ENCODE results near the gene SUCNR1. TPM values are rescaled to one million over a fixed set of nuclear protein-coding genes. Genes with fewer than 3 reads are reported as not detected.
"Not testable (repeated sequence)": the region's sequence is repeated elsewhere in the genome, so short reads cannot be mapped to it uniquely, and the experiment has no call there.

Gene SUCNR1
- total and polyA plus RNA-seq, 2 of the 4 experiments (the other 2 are of a cell fraction) = not detected

- Histone ChIP-seq H3K9me1 (ENCODE audit: insufficient read depth, low read length) (peaks cover 3% of the 10 kb centered on the region; the same call in 1 of the 2 replicates), H3K4me2 (ENCODE audit: low read depth, low read length) (no peak overlapping the region), H2AFZ (replicated peaks; ENCODE audit: low read length, poor library complexity) (no peak overlapping the region), H3K79me1 (ENCODE audit: low read depth in 1 of 2, low read length in 2 of 2) (no peaks in the 10 kb centered on the region), H3K36me3 (ENCODE audit: control insufficient read depth, insufficient read depth, low read length) (no peaks in the 10 kb centered on the region), H3K9me3 (ENCODE audit: control insufficient read depth, insufficient read depth, low read length) (no peaks in the 10 kb centered on the region; the same call in 1 of the 2 replicates), H2AK9ac (replicated peaks; ENCODE audit: low read depth, low read length, poor library complexity) (no peak overlapping the region), H4K91ac (ENCODE audit: insufficient read depth, low read depth, low read length) (no peak overlapping the region), H3K56ac (ENCODE audit: extremely low read depth, insufficient read depth, low read length) (no peak overlapping the region), H3K9ac (ENCODE audit: low read depth, low read length) (no peak overlapping the region), H2BK15ac (ENCODE audit: low read depth, low read length) (no peak overlapping the region), H2BK5ac (ENCODE audit: low read depth, low read length, poor library complexity, severe bottlenecking) (no peak overlapping the region), H3K14ac (replicated peaks; ENCODE audit: low read depth, low read length) (no peak overlapping the region), H2AK5ac (ENCODE audit: low read depth, low read length) (no peak overlapping the region), H4K8ac (ENCODE audit: low read depth in 2 of 2, low read length in 2 of 2) (no peak overlapping the region), H2BK20ac (ENCODE audit: low read depth, low read length) (no peak overlapping the region), H4K5ac (ENCODE audit: low read depth, low read length) (no peak overlapping the region), H3K23ac (ENCODE audit: low read depth, low read length) (no peak overlapping the region), H3K18ac (ENCODE audit: low read depth, low read length) (no peak overlapping the region), H4K20me1 (ENCODE audit: insufficient read depth, low read length) (no peaks in the 10 kb centered on the region), H2BK120ac (ENCODE audit: low read depth, low read length) (no peak overlapping the region), H3K4ac (ENCODE audit: low read depth, low read length) (0 out of 2 replicates have a peak overlapping the region, but pooled peaks have one; percentile 16), H3K4me1 (ENCODE audit: control insufficient read depth, insufficient read depth, low read length) (peaks cover 5% of the 10 kb centered on the region), H3K27ac (ENCODE audit: insufficient read depth, low read length) (no peak overlapping the region), H3K27me3 (ENCODE audit: control insufficient read depth, insufficient read depth, low read length) (no peaks in the 10 kb centered on the region), H3K4me3 (ENCODE audit: insufficient read depth, low read depth, low read length) (no peak overlapping the region)
- intact Hi-C loops (cut with micrococcal nuclease) = loop anchor here (10.0 kb wide), 1 partner anchor 599 kb away; no protein-coding TSS in a partner anchor
- dilution Hi-C loops (cut with HindIII; ENCODE audit: low sequenced_read_pairs, unreplicated experiment) = no loop called here
- DNase-seq (no peak), ATAC-seq (ENCODE audit: low read depth) (no peak)
- POLR2A ChIA-PET (ENCODE audit: unreplicated experiment) = no interaction called here
- WGBS, 2 experiments (ENCODE audit: extremely low coverage in 2 of 2, insufficient read length in 1 of 2) = no CpG with 5 or more reads among the region's 3 CpGs
- no peak for TF ChIP-seq RCOR1 (IDR thresholded peaks at IDR 0.05; ENCODE audit: insufficient replicate concordance, low read length)
- no TSS peak for BruUV-seq (replicated peaks)
- in situ Hi-C loops (cut with MboI; ENCODE audit: low sequenced_read_pairs) = no loop called here
- CTCF ChIA-PET = interaction anchor here (0.5 kb wide), 1 partner anchor 63 kb away, joined by 3 read pairs; no protein-coding TSS in a partner anchor
Observed at GRCh38 chr3:151845306-151845905, 28.0 kb upstream of the SUCNR1 start.

GRCh38 chr3:151850065-151850464 lies 23.4 kb upstream of the SUCNR1 start:
- H3K4me1 ChIP-seq (ENCODE audit: control insufficient read depth, insufficient read depth, low read length); dilution Hi-C loops (cut with HindIII; ENCODE audit: low sequenced_read_pairs, unreplicated experiment); H3K79me1 ChIP-seq (ENCODE audit: low read depth in 1 of 2, low read length in 2 of 2); ATAC-seq (ENCODE audit: low read depth); H4K20me1 ChIP-seq (ENCODE audit: insufficient read depth, low read length); H4K91ac ChIP-seq (ENCODE audit: insufficient read depth, low read depth, low read length); DNase-seq; H3K23ac ChIP-seq (ENCODE audit: low read depth, low read length); BruUV-seq (replicated peaks); H3K9me3 ChIP-seq (ENCODE audit: control insufficient read depth, insufficient read depth, low read length); intact Hi-C loops (cut with micrococcal nuclease); in situ Hi-C loops (cut with MboI; ENCODE audit: low sequenced_read_pairs); H3K18ac ChIP-seq (ENCODE audit: low read depth, low read length); H4K8ac ChIP-seq (ENCODE audit: low read depth in 2 of 2, low read length in 2 of 2); H2BK20ac ChIP-seq (ENCODE audit: low read depth, low read length); H4K5ac ChIP-seq (ENCODE audit: low read depth, low read length); POLR2A ChIA-PET (ENCODE audit: unreplicated experiment); H2BK15ac ChIP-seq (ENCODE audit: low read depth, low read length); H3K4ac ChIP-seq (ENCODE audit: low read depth, low read length); CTCF ChIA-PET; H3K27ac ChIP-seq (ENCODE audit: insufficient read depth, low read length); H3K27me3 ChIP-seq (ENCODE audit: control insufficient read depth, insufficient read depth, low read length); H3K14ac ChIP-seq (replicated peaks; ENCODE audit: low read depth, low read length); H2AK9ac ChIP-seq (replicated peaks; ENCODE audit: low read depth, low read length, poor library complexity); H2AFZ ChIP-seq (replicated peaks; ENCODE audit: low read length, poor library complexity); H3K9ac ChIP-seq (ENCODE audit: low read depth, low read length); H3K56ac ChIP-seq (ENCODE audit: extremely low read depth, insufficient read depth, low read length); H2AK5ac ChIP-seq (ENCODE audit: low read depth, low read length); H2BK5ac ChIP-seq (ENCODE audit: low read depth, low read length, poor library complexity, severe bottlenecking); H3K4me2 ChIP-seq (ENCODE audit: low read depth, low read length); H3K9me1 ChIP-seq (ENCODE audit: insufficient read depth, low read length); H3K36me3 ChIP-seq (ENCODE audit: control insufficient read depth, insufficient read depth, low read length); H2BK120ac ChIP-seq (ENCODE audit: low read depth, low read length); H3K4me3 ChIP-seq (ENCODE audit: insufficient read depth, low read depth, low read length): not testable (repeated sequence)
- no CpG with 5 or more reads among the region's 2 CpGs for WGBS, 2 experiments (ENCODE audit: extremely low coverage in 2 of 2, insufficient read length in 1 of 2)

Data from IMR-90 (cell line).